Stimulated activated CD8-positive, alpha-beta memory T cell treated with anti-CD3 and anti-CD28 coated beads, Interleukin-4, amount 100 ng/mL, for 1 hour (primary cell): Measurements from ENCODE around the gene SLC8B1.
"Not testable (repeated sequence)": the region's sequence is repeated elsewhere in the genome, so short reads cannot be mapped to it uniquely, and the experiment has no call there.

Source experiments
- DNase-seq, 2 donors: peaks; one replicate each; pipeline ENCODE4 v3.0.0-alpha.2; 2020; ENCODE audit warnings: low read depth in 2 of 2, low spot score in 1 of 2

SLC8B1 gene

GRCh38 chr12:113358381-113359132 is 23.6 kb upstream of the SLC8B1 start, which contains the start of gene PLBD2:
PLBD2 (plus strand) TSS chr12:113358587; CDS start chr12:113358601, 14 bp downstream.
- peak; percentile 78 to 90 for DNase-seq

- not testable (repeated sequence) for DNase-seq
These were observed 19.3 kb upstream of the SLC8B1 start for GRCh38 chr12:113354192-113354591.

DNA sequence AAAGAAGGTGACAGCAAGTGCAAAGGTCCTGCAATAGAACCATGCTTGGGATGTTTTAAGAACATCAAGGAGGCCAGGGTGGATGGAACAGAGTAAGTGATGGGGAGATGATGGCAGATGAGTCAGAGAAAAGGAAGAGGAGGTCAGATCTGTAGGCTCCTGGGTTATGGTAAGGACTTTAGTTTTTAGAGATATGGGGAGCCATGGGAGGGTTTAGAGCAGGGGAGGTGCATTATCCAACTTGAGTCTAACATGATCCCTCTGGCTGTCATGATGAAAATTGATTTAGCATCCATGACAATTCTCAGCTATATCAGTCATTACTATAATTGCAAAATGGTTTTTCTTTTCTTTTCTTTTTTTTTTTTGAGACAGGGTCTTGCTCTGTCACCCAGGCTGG is 16.2 kb upstream of the SLC8B1 start:
- no peak for DNase-seq

GRCh38 chr12:113348849-113349536 is 14.1 kb upstream of the SLC8B1 start:
- DNase-seq = no peak

DNA sequence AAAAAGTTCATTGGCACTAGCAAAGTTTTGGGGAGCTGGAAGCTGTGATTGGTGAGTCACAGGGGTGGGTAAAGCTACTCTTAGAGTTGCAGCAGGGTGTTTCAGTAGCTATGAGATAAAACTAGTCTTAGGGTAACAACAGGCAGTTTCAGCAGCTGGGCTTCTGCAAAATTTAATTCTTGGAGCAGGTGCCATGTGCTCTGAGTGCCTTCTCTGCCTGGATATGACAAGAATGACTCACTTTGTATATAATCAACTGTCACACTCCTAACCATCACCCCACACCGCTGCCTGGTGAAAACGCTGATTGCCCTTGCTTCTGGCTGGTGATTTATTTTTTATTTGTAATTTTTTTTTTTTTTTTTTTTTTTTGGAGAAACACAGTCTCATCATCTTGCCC is 13.0 kb upstream of the SLC8B1 start:
- no peak for DNase-seq

- DNase-seq = no peak
These were observed 12.2 kb upstream of the SLC8B1 start for GRCh38 chr12:113347107-113347506.

DNA sequence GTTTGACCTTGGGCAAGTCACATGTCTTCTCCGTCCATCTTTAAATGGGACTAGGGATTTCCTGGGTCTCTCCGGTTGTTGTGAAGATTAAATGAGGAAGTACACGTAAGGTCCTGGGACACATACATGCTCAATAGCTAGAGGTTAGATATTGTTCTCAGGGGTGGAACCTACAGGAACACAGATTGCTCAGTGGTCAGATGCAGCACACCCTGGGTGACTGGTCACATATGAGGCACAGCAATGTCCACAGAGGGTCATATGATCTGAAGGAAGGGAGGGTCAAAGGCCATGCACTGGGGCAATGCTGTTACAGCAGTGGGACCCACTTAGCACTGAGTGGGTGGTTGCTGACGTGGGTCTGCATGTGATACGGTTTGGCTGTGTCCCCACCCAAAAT is 11.4 kb upstream of the SLC8B1 start:
- DNase-seq = no peak

GRCh38 chr12:113345318-113345717 is 10.4 kb upstream of the SLC8B1 start:
- DNase-seq = no peak

GRCh38 chr12:113341535-113341934 is 6.6 kb upstream of the SLC8B1 start:
- DNase-seq = no peak

GRCh38 chr12:113340061-113340460 is 5.2 kb upstream of the SLC8B1 start:
- DNase-seq = no peak

DNA sequence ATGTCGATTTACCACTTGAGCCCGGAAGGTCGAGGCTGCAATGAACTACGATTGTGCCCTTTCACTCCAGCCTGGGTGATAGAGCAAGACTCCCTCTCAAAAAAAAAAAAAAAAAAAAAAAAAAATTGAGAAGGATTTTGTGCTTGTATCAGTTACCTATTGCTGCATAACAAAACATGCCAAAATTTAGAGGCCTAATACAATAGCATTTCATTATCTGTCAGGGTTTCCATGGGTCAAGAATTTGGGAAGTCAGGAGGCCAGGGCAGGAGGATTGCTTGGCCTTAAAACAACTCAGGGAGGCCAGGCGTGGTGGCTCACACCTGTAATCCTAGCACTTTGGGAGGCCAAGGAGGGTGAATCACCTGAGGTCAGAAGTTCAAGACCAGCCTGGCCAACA is 4.6 kb upstream of the SLC8B1 start:
- DNase-seq = no peak

GRCh38 chr12:113333877-113334785 is 778 bp downstream of the SLC8B1 start:
- DNase-seq = no peak

- DNase-seq = no peak
These were observed 1.5 kb downstream of the SLC8B1 start for GRCh38 chr12:113333418-113333750.

GRCh38 chr12:113332688-113333417 is 2.1 kb downstream of the SLC8B1 start:
- no peak for DNase-seq

- DNase-seq = no peak
These were observed 4.4 kb downstream of the SLC8B1 start for GRCh38 chr12:113330505-113330904.

GRCh38 chr12:113329791-113330417 is 5.0 kb downstream of the SLC8B1 start:
- DNase-seq = no peak

- no peak for DNase-seq
These were observed 5.7 kb downstream of the SLC8B1 start for GRCh38 chr12:113329022-113329790.

- DNase-seq = no peak
These were observed 6.5 kb downstream of the SLC8B1 start for GRCh38 chr12:113328368-113328889.

DNA sequence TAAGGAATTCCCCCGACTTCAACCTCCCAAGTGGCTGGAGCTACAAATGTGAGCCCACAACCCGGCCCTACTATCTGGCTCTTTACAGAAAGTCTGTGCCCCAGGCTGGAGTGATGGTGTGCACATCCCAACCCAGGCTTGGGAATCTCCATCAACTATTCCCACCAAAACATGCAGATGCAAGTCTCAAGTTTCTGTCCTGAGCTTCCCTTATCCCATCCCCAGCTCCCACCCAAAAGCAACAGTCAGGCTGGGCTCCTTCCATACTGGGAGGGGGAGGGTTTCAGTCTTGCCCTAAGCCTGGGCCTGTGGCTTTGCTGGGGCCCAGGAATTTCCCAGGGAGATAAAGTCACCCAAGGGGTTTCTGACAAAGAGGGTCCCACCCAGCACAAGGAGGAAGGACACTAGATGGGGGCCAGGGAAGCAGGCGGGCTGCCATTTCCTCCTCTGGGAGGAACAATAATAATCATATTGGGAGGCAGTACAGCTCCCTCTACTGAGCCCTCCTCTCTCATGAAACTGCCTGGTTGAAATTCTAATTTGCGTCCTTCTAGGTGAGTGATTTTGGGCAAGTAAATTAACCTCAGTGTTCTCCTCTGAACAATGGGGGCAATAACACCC is 8.0 kb downstream of the SLC8B1 start:
- no peak for DNase-seq
